Endothelial cell of umbilical vein (primary cell): Measurements from ENCODE around the gene ZDHHC13. TPM values are rescaled to one million over a fixed set of nuclear protein-coding genes. Genes with fewer than 3 reads are reported as not detected.

Experiments used
- BruUV-seq: library from RNA; stranded (reverse); fragments of 400-500 nt; replicated peaks from 2 replicates; lab custom pipeline; 2021; lab: Mats Ljungman, UMichigan
- CTCF ChIA-PET: fragments of 300-600, 350-600 bp; sonication (Branson Sonifier 250); formaldehyde crosslinking; loops from one replicate; lab custom pipeline; 2021; ENCODE audit warnings: antibody characterized with exemption, inconsistent platforms; lab: Charles Lee
- POLR2A ChIA-PET: fragments of 300-600, 350-600 bp; sonication (Branson Sonifier 250); formaldehyde crosslinking; loops from one replicate; lab custom pipeline; 2021; ENCODE audit warnings: antibody characterized with exemption, inconsistent platforms; lab: Charles Lee
- DNase-seq: peaks from one replicate; pipeline ENCODE4 v3.0.0-alpha.2; 2011; ENCODE audit warnings: low read depth, low spot score
- FAIRE-seq: peaks from 2 replicates; lab custom pipeline; 2011; peaks lifted over from hg19 to GRCh38; lab: Jason Lieb, UNC
- H2AFZ ChIP-seq: 2 replicates; pipeline ENCODE4 v1.6.0; 2012; ENCODE audit warnings: low read depth, low read length, control low read depth, inconsistent platforms
- H3K27ac ChIP-seq: 2 replicates; pipeline ENCODE4 v1.5.1; 2011; ENCODE audit warnings: low read depth, mild to moderate bottlenecking, control low read depth, low read length, moderate library complexity; ENCODE audit not compliant: insufficient read depth
- H3K27me3 ChIP-seq, 2 experiments: 2 replicates each; pipeline versions ENCODE4 v1.6.0 to v1.6.1; 2011; ENCODE audit warnings: low read length in 2 of 2, mixed read lengths in 1 of 2; ENCODE audit not compliant: control insufficient read depth in 2 of 2, insufficient read depth in 2 of 2
- H3K36me3 ChIP-seq, 2 experiments: 2 replicates in 1 of 2; 3 replicates in 1 of 2; pipeline ENCODE4 v1.5.1; 2011; ENCODE audit warnings: low read length in 2 of 2, mild to moderate bottlenecking in 1 of 2, moderate library complexity in 1 of 2; ENCODE audit not compliant: control insufficient read depth in 2 of 2, insufficient read depth in 2 of 2; ENCODE audit errors: extremely low read depth in 1 of 2
- H3K4me1 ChIP-seq: 3 replicates; pipeline ENCODE4 v1.5.1; 2011; ENCODE audit warnings: mild to moderate bottlenecking, low read length; ENCODE audit not compliant: control insufficient read depth, insufficient read depth; ENCODE audit errors: extremely low read depth
- H3K4me2 ChIP-seq: 2 replicates; pipeline ENCODE4 v1.6.1; 2011; ENCODE audit warnings: low read length, control low read depth, mixed read lengths; ENCODE audit not compliant: insufficient read depth
- H3K4me3 ChIP-seq, 3 experiments: fragments of 200-600 bp in 1 of 3; sonication (generic), shearing (Covaris generic) in 1 of 3; replicated peaks in 1 of 3; 2 replicates each; pipeline ENCODE4 v1.5.1; 2011 to 2016; ENCODE audit warnings: control low read depth in 3 of 3, low read length in 3 of 3, mild to moderate bottlenecking in 2 of 3, inconsistent platforms in 1 of 3, low read depth in 1 of 3, moderate library complexity in 1 of 3; ENCODE audit not compliant: insufficient read depth in 1 of 3
- H3K79me2 ChIP-seq: 2 replicates; pipeline ENCODE4 v1.6.0; 2012; ENCODE audit warnings: low read length, inconsistent platforms; ENCODE audit not compliant: control insufficient read depth, insufficient read depth
- H3K9ac ChIP-seq: replicated peaks from 2 replicates; pipeline ENCODE3; 2011; ENCODE audit warnings: low read length, control low read depth; ENCODE audit not compliant: insufficient read depth; ENCODE audit errors: extremely low read depth
- H3K9me1 ChIP-seq: replicated peaks from 3 replicates; pipeline ENCODE4 v1.6.0; 2011; ENCODE audit warnings: mild to moderate bottlenecking, low read length; ENCODE audit not compliant: control insufficient read depth, insufficient read depth; ENCODE audit errors: extremely low read depth
- H3K9me3 ChIP-seq: replicated peaks from 2 replicates; pipeline ENCODE4 v1.5.1; 2012; ENCODE audit warnings: low read length, inconsistent platforms; ENCODE audit not compliant: control insufficient read depth, insufficient read depth
- H4K20me1 ChIP-seq: replicated peaks from 2 replicates; pipeline ENCODE3; 2011; ENCODE audit warnings: mild to moderate bottlenecking, low read length; ENCODE audit not compliant: control insufficient read depth, insufficient read depth; ENCODE audit errors: extremely low read depth
- CTCF ChIP-seq, 2 donors: IDR thresholded peaks; 1 replicate in 1 of 2; 2 replicates in 1 of 2; pipeline ENCODE4 v1.5.1; 2011; ENCODE audit warnings: low read length in 2 of 2, mild to moderate bottlenecking in 2 of 2, moderate library complexity in 2 of 2, control low read depth in 1 of 2, inconsistent platforms in 1 of 2, low read depth in 1 of 2; ENCODE audit not compliant: insufficient read depth in 1 of 2; ENCODE audit errors: extremely low read depth in 1 of 2
- EZH2 ChIP-seq: IDR thresholded peaks from 2 replicates; pipeline ENCODE4 v1.6.1; 2012; ENCODE audit warnings: borderline replicate concordance, low read depth, mild to moderate bottlenecking, moderate library complexity, low read length, inconsistent platforms; ENCODE audit not compliant: severe bottlenecking
- FOS ChIP-seq: IDR thresholded peaks from 2 replicates; pipeline ENCODE4 v1.6.1; 2011; ENCODE audit warnings: mild to moderate bottlenecking, low read length, moderate library complexity, borderline replicate concordance; ENCODE audit not compliant: insufficient read depth
- GATA2 ChIP-seq: IDR thresholded peaks from 2 replicates; pipeline ENCODE4 v1.7.0; 2011; ENCODE audit warnings: low read depth, mild to moderate bottlenecking, moderate library complexity, mixed read lengths, low read length; ENCODE audit not compliant: insufficient read length, insufficient read depth
- JUN ChIP-seq: IDR thresholded peaks from 2 replicates; pipeline ENCODE4 v1.6.1; 2011; ENCODE audit warnings: borderline replicate concordance, low read depth; ENCODE audit not compliant: insufficient read length, insufficient read depth
- MYC ChIP-seq: IDR thresholded peaks from one replicate; pipeline ENCODE4 v1.6.1; 2011; ENCODE audit warnings: mild to moderate bottlenecking, low read depth, low read length
- POLR2A ChIP-seq: IDR thresholded peaks from 2 replicates; pipeline ENCODE4 v1.6.1; 2012; ENCODE audit warnings: low read depth, mild to moderate bottlenecking, control low read depth, low read length
- POLR2AphosphoS5 ChIP-seq: IDR thresholded peaks from 2 replicates; pipeline ENCODE4 v1.6.1; 2012; ENCODE audit warnings: low read depth, mild to moderate bottlenecking, control low read depth, low read length, moderate library complexity; ENCODE audit not compliant: insufficient read depth
- dilution Hi-C: fragments of 300-500 bp; cut with MboI; formaldehyde crosslinking; loops from one replicate; pipeline ENCODE4 v1.15.0; 2019; ENCODE audit warnings: low sequenced_read_pairs; ENCODE audit not compliant: extremely low pct_ligation_motif_present
- intact Hi-C: fragments of 100-400 bp; cut with micrococcal nuclease; formaldehyde crosslinking; loops from one replicate; pipeline ENCODE4 v1.10.0; 2022
- polyA plus RNA-seq, 4 experiments: library from polyadenylated mRNA; depleted of rRNA in 3 of 4; stranded (reverse) in 3 of 4; unstranded in 1 of 4; fragments of >200 nt; gene quantifications; 2 replicates each; pipeline versions ENCODE4 v1.2.1 to v1.2.3, GENCODE V29; 2011 to 2012; ENCODE audit warnings: missing spikeins in 1 of 4
- total RNA-seq: library from RNA; stranded (reverse); gene quantifications from 2 replicates; pipeline ENCODE4 v1.2.3, GENCODE V29; 2021
- TF ChIP-seq, protein P1 (sequence below): IDR thresholded peaks from 2 replicates; pipeline ENCODE4 v1.6.1; 2011; ENCODE audit not compliant: insufficient read depth, insufficient read length

Gene ZDHHC13
- total and polyA plus RNA-seq, 2 donors (not counting 3 experiments of a cell fraction or from before 2014, with no cell fraction given) = 37.4 to 52.9 TPM

- DNase-seq (peak; percentile 93), FAIRE-seq (peak; percentile 87)
- Histone ChIP-seq H3K36me3 (no peaks in the 10 kb centered on the region), H3K4me3 (no peak overlapping the region), H3K4me1 (peaks cover 45% of the 10 kb centered on the region), H3K9me3 (no peaks in the 10 kb centered on the region), H4K20me1 (no peaks in the 10 kb centered on the region), H3K9me1 (no peaks in the 10 kb centered on the region), H3K4me2 (no peak overlapping the region), H3K9ac (no peak overlapping the region), H2AFZ (no peak overlapping the region), H3K79me2 (no peaks in the 10 kb centered on the region), H3K27me3 (no peaks in the 10 kb centered on the region), H3K27ac (peak overlapping the region; percentile 83)
- no TSS peak for BruUV-seq
- ChIA-PET POLR2A (interaction anchor here (0.6 kb wide), 1 partner anchor 24 kb away, joined by 5 read pairs; no protein-coding TSS in a partner anchor), CTCF (interaction anchor here (0.7 to 6.8 kb wide), 10 partner anchors 8 to 179 kb away, joined by 3 to 121 read pairs (median 8); partner anchors contain the start of gene ZDHHC13)
- TF ChIP-seq POLR2A = no peak
- TF ChIP-seq EZH2 = no peak
- TF ChIP-seq, protein P1, sequence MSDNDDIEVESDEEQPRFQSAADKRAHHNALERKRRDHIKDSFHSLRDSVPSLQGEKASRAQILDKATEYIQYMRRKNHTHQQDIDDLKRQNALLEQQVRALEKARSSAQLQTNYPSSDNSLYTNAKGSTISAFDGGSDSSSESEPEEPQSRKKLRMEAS = peak; percentile 91
- TF ChIP-seq JUN = no peak
- TF ChIP-seq GATA2 = no peak
- peak; percentile 77 for TF ChIP-seq POLR2AphosphoS5
- peak; percentile 67 for TF ChIP-seq FOS
- peak; percentile 58 for TF ChIP-seq MYC
- no peak for TF ChIP-seq CTCF (IDR thresholded peaks at IDR 0.05; ENCODE audit: extremely low read depth in 1 of 2, insufficient read depth in 1 of 2, low read depth in 1 of 2, low read length in 2 of 2)
- dilution Hi-C loops = no loop called here
- intact Hi-C loops = no loop called here
These were observed 36.4 kb upstream of the ZDHHC13 start for GRCh38 chr11:19080579-19080993.
